NCI-H1417 (cell line): Measurements from ENCODE around the gene BSND.

Experiments used
- DNase-seq, 3 experiments: peaks; one replicate each; lab custom pipeline; 2025; lab: John Stamatoyannopoulos, UW

The BSND gene

DNA sequence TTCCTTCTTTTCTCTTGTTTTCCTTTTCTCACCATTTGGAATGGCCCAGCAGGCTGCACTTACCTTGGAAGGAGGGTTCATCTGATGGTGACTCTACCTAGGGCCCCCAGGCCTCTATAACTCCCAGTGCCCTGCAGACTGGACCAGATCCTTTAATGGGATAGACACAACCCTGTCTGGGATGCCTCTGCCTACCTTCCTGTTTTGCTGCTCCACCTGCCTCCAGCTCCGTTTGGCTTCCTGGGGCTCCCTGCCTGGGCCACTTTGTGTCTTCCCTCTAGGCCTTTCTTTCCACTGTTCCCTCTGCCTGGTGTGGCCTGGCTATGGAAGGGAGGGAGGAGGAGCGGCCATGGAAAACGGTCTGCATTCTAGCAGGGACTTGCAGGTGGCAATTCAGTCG, 48.1 kb downstream of the BSND start:
- DNase-seq: no peak

DNA sequence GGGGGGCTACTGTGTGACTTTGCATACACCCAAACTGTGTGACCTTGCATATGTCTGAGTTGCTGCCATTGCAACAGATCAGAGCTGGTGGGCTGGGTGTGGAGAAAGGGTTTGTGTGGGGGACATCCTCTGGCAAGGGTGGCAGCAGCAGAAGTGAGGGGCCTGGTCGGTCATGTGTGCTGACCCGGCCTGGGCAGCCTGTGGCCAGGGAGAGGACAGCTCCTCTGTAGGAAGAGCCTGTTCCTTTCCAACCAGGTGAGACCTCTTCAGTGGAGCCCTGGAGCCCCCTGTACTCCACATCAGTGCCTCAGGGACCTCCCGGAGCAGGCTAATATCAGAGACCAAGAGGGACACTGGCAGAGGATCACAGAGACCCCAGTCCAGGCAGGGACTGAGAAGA, 48.9 kb downstream of the BSND start:
- no peak for DNase-seq

DNA sequence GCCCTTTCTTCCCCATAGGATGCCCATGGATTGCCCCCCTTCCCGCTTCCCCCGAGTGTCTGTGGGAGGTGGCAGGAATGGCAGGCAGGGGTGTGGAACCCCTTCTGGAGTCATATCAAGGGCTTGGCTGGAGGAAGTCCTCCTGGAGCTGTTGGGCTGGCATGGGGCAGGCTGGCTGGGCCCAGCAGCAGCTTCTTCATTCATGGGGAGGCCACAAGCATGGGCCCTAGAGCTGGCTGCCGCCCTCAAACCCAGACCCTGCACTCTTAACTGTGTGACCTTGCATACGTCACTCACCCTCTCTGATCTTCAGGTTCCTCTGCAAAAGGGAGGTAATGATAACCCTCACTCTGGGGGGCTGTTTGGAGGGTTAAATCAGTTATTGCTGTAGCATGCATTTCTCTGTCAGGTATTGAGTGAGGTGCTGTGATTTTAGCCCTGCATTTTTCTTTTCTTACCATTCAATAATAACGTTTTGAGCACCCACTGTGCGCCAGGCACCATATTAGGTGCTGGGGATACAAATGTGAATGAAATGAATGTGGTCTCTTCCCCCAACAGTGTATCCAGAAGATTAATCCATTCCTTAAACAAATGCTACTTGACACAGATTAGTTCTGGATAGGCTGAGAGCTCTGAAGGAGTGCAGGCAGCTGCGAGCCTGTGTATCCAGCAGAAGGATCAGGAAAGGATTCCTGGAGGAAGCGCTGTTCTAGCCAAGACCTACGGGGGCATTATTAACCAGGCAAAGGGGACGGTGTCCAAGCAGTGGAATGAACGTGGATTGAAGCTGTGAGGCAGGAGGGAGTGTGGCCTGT, 49.9 kb downstream of the BSND start:
- no peak for DNase-seq

DNA sequence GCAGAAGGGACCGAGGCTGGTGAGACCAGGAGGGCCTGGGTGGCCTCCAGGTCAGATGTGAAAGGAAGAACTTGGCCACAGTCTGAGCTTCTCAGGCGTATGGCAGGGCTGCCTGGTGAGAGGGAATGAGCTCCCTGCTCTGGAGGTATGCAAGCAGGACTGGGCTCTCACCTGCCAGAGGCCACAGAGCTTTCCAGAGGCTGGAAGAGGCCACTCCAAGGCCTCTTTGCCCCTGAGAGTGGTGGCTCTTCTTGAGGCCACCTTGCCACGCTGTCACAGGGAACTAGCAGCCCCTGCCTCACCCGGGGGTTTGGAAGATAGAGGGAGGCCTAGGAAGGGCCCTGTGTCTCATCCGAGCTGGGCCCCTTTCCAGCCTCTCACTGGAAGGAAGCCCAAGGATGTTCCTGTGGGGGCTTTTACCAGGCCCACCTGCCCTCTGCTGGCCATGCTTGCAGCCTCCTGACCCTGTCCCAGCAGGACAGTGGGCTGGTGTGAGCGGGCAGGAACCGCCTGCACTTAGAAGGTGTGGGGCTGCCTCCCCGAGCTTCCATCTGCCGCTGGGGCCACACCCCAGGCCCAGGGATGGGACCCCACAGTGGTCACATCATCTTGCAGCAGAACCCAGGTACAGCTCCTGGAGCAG, 50.7 kb downstream of the BSND start:
- DNase-seq: no peak

DNA sequence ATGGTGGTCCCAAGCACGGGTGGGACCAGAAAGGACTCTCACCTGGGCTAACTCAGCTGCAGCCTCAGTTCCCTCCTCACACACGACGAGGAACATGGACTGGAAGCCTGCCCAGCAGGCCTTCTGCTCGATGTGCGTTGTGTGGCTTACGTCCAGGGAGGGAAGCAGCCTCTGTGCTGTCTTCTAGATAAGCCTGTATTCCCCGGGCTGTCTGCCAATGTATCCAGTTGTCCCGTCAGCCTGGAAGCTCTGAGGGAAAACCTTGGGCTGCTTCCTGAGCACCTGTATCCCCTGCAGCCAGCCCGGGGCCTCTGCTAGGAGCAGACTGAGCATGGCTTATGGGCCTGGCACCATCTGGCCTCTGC, 51.2 kb downstream of the BSND start:
- no peak for DNase-seq

DNA sequence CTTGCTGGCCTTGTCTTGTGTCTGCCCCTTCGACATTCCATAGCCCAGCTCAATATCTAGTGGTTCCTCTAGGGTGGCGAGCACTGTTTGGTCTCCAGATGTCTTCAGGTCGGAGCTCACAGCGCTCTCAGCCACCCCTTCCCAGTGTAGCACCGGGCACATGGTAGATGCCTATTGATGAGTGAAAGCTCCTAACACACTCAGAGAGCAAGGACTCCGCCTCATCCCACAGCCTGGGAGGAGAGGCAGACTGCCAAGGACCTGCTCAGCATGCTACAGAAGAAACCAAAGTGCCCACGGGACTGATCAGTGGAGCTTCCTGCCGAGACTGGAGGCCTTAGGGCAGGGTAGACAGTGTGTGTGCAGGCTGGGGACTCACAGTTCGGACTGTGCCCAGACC, 51.5 kb downstream of the BSND start:
- no peak for DNase-seq

DNA sequence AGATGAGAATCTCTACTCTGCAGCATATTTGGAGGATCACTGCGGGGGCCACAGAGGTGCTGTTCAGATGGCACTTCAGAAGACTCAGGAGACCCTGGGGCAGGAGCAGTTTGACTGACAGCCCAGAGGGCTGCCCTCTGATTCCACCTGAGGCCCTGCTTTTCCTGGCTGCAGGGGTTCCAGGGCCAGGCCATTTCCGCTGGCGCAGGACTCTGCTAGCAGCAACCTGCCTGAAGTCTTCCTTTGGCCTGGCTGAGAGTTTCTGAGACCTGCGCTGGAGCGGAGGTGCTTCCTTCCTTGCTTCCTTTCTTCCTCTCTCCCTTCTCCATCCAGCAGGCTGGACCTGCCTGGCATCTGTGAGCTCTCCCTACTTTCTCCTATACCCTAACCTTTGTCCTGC, 52.4 kb downstream of the BSND start:
- no peak for DNase-seq

DNA sequence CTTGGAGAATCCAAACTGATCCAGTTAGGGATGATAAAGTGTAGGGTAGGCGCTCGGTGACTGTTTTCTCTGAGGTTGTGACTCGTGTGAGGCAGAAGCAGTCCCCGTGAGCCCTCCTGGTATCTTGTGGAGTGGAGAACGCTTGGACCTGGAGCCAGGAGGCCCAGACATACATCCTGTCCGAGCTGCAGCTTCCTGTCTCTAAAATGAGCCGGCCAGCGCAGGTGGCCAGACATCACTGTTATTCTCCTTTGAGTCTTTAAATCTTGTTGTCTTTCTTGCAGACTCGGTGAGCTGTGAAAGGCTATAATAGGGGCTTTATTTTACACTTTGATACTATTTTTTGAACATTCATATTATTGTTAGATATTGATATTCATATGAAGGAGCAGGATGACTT, 52.9 kb downstream of the BSND start:
- no peak for DNase-seq

DNA sequence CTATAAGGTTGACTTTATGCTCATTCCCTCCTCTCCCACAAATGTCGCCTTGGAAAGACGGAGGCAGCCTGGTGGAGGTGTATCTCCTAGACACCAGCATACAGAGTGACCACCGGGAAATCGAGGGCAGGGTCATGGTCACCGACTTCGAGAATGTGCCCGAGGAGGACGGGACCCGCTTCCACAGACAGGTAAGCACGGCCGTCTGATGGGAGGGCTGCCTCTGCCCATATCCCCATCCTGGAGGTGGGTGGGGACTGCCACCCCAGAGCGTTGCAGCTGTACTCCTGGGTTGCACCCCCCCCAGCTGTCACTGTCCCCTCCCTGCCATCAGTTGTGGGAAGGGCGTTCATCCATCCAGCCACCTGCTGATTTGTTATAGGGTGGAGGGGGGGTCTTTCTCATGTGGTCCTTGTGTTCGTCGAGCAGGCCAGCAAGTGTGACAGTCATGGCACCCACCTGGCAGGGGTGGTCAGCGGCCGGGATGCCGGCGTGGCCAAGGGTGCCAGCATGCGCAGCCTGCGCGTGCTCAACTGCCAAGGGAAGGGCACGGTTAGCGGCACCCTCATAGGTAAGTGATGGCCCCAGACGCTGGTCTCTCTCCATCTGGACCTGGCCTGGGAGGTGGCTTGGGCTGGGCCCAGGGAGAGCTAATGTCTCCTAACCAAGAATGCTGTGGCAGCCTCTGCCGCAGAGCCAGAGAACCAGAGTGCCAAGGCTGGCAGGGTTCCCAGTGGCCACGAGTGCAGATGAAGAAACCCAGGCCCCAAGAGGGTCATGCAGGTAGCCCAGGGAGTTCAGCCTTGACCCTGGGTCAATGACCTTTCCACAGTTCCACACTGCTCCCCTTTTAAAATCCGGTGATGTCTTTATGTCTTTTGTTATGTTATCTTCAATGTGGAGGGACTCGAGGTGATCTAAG, 53.7 kb downstream of the BSND start:
- DNase-seq: no peak

DNA sequence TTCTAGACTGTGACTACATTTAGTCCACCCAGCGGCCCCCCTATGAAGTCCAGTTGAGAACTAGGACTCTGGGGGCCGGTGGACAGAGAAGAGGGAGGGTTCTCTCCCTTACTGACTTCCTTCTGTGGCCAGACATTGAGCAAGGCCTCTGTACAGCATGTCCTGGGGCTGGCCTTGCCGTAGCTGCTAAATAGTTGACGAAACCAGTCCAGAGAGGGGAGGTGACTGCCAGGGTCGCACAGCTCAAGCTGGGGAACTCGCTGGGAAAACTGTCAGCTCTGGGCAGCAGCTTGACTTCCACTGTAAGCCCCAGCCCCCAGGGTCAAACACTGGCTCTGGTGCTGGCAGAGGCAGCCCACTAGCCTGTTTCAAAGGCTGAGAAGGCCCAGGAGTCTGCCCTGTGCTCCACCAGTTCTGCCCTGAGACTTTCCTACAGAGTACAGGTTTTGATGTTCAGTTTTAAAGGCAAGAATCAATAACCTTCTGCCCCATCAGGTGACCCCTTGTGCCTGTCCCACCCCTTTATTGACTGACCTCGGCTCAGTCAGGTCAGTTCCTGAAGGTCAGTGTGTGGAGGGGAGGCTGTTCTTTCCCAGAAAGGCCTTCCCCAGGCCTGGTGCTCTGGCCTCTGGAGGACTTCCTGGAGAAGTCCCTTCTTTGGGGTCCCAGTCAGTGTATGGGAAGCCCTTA, 54.7 kb downstream of the BSND start:
- no peak for DNase-seq

DNA sequence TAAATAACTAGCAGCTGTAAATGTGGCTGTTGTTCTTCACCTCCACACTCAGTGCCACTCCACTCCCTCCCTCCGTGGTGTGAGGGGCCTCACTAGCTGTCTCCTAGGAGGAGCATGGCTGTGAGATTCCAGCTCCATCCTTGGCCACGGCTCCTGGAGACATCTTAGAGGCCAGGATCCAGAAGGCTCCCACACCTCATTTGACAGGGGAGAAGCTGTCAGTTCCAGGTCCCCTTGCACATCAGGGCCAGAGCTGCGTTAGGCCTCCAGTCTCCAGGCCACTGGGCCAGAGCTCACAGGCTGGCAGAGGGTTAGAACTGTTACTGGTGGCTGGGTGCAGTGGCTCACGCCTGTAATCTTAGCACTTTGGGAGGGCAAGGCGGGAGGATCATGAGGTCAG, 55.7 kb downstream of the BSND start:
- DNase-seq: no peak

DNA sequence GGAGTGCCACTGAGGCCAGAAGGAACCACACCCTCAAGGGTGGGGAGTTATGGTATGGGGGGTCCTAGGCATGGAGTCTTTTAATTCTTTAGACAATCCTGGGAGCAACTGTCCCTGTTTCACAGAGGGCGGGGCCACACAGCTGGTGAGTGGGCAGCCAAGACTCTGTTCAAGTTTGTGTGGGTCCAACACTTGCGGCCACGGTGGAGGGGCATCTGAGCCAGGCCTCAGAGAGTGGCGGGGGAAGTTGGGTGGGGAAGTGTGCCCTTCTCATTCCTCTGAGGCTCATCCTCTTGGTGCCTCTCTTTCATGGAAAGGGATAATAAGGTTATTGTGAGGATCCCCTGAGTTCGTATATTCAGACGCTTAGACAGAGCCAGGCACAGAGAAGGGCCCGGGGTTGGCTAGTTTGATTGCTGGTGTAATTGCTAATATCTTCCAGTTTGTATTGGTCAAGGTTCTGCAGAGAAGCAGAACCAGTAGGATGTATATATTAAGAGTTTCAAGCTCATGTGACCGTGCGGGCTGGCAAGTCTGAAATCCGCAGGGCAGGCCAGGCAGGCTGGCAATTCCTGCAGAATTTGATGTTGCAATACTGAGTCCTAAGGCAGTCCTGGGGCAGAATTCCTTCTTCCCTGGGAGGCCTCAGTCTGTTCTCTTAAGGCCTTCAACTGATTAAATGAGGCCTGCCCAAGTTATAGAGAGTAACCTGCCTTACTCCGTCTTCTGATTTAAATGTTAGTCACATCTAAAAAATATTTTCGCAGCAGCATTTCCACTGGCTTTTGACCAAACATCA, 56.5 kb downstream of the BSND start:
- no peak for DNase-seq

DNA sequence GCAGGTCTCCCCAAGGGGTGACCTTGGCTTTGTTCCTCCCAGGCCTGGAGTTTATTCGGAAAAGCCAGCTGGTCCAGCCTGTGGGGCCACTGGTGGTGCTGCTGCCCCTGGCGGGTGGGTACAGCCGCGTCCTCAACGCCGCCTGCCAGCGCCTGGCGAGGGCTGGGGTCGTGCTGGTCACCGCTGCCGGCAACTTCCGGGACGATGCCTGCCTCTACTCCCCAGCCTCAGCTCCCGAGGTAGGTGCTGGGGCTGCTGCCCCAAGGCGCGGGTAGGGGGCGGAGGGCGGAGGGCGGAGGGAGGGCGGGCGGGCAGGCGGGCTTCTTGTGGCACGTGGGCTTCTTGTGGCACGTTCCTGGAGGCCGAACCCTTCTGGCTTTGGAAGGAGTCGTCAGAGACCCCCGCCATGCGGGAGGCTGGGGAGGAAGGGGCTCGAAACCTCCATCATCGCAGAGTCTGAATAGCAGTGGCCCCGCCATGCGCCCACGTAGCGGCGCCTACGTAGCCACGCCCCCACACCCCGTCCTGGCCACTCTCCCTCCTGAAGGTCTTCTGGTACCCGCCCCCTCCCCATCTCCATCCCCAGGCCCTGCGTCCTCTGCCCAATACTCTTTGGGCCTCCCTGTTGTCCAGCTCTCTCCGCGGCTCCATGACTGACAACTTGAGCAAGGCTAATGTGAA, 57.4 kb downstream of the BSND start:
- no peak for DNase-seq

DNA sequence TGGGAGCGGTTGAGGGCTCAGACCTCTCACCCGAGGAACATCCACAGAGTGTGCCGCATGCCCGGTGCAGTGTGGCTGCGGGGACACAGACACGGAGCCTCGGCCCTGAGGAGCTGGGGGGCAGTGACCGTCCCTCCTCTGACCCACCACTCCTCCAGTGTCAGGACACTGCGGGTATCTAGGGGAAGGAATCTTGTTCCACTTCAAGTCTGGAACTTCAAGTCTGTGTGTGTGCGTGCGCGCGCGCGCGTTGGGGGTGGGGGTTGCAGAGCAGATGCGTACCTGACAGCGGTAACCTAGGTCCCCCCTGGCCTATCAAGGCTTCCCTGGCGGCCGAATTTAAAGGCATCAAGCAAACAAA, 57.9 kb downstream of the BSND start:
- no peak for DNase-seq

DNA sequence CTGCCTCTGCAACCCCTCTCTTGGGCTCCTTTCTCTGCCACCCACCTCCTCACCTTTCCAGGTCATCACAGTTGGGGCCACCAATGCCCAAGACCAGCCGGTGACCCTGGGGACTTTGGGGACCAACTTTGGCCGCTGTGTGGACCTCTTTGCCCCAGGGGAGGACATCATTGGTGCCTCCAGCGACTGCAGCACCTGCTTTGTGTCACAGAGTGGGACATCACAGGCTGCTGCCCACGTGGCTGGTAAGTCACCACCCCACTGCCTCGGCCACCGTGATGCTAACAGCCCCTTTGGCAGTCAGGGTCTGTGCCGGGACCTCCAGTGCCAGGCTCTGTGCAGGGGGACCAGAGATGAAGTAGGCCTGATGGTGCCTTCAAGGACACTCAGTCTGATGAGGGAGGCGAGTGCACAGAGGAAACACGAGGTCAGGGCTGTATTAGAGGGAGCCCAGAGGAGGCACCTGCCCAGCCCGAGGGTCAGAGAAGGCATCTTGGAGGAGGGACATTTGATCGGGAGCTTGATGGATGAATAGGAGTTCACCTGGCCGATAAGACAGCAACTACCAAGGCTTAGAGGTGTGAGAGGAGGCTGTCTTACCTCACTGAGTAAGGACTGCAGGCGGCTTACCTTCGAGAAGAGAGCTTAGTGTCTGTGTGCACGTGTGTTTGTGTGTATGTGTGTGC, 58.7 kb downstream of the BSND start:
- DNase-seq: no peak

DNA sequence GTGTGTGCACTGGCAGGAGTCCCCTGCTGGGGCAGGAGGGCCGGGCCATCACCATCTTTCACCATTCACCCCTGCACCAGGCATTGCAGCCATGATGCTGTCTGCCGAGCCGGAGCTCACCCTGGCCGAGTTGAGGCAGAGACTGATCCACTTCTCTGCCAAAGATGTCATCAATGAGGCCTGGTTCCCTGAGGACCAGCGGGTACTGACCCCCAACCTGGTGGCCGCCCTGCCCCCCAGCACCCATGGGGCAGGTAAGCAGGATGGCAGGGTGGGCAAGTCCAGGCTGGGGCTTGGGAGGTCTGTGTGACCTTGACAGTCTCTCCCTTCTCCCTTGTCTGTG, 59.2 kb downstream of the BSND start:
- DNase-seq: no peak

DNA sequence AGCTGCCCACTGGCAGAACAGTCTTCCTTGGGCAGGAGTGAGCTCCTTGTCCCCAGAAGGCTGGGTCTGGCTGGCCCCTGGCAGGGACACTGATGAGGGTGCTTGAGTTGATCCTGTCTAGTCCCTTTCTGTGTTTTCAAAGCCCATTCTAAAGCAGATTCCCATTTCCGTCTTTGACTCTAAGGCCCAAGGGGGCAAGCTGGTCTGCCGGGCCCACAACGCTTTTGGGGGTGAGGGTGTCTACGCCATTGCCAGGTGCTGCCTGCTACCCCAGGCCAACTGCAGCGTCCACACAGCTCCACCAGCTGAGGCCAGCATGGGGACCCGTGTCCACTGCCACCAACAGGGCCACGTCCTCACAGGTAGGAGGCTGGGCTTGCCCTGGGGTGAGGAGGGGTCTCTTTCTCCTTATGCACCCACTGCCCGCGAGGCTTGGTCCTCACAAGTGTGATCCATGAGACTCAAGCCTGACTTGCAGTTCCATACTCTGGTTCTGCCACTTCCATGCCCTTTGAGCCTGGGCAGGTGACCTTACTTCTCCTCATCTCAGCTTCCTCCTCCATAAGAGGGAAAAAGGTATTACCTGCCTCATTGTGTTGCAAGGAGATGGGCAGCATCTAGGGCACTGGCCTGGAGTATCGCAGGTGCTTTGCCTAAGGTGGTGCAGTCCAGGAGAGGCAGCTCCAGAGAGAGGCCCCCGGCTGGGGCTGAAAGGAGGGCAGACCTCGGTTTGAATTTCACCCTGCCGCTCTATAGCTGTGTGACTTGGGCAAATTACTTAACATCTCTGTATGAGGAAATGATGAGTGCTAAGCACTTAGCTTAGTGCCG, 60.8 kb downstream of the BSND start:
- no peak for DNase-seq

DNA sequence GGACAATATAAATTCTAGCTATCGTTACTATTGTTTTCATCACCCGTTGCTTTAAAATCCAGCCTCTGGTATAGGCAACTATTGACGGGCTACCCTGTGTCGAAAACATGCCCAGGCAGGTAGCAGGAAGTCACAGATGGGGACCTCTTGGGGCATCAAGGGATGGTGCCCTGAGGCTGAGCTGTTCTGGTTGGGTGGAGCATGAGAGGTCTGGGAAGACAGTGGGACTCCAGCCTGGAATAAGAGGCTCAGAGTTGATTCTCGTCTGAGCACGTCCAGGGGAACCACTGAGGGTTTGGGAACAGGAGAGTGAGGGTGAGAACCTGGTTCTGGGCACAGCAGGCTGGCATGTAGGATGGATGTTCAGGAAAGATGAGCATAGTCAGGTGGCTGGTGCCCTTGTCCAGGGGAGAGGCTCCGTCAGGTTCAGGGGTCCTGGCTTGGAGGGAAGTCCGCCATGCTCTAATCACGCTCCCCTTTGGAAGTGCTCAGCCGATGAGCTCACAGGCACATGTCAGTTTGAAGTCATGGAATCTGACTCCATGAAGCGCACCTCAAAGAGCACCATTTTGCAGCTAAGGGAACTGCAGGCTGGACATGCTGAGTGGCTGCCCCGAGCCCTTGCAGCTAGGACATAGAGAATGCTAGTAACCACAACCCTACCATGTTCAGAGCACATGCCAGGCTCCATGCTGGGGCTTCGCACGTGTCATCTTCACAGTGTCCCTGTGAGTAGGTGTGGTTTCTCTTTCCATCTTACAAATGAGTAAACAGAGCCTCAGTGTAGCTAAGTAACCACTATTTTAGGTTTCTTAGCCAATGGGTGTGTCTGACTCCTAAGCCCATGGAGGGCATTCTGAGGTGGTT, 61.6 kb downstream of the BSND start:
- peak in 1 of 3 experiments; percentile 18 for DNase-seq
